Upper lobe of right lung (tissue), 1 donor: ENCODE measurements around the gene GUCA2A. TPM values are rescaled to one million over a fixed set of nuclear protein-coding genes. Genes with fewer than 3 reads are reported as not detected.

Experiments used
- ATAC-seq: fragments of 200-7000 bp; cut with Tn5 transposase; one replicate; pipeline ENCODE4 v1.9.1; 2020; ENCODE audit warnings: mild to moderate bottlenecking, moderate library complexity
- DNase-seq: peaks from one replicate; pipeline ENCODE4 v3.0.0-alpha.2; 2020
- H3K27ac ChIP-seq: fragments of 200-600 bp; one replicate; pipeline ENCODE4 v1.8.0; 2022
- H3K27me3 ChIP-seq: fragments of 200-600 bp; one replicate; pipeline ENCODE4 v1.8.0; 2022; ENCODE audit warnings: mild to moderate bottlenecking
- H3K36me3 ChIP-seq: fragments of 200-600 bp; one replicate; pipeline ENCODE4 v1.8.0; 2022
- H3K4me1 ChIP-seq: fragments of 200-600 bp; one replicate; pipeline ENCODE4 v1.8.0; 2022
- H3K4me3 ChIP-seq: fragments of 200-600 bp; one replicate; pipeline ENCODE4 v1.8.0; 2022; ENCODE audit warnings: mild to moderate bottlenecking
- H3K9me3 ChIP-seq: fragments of 200-600 bp; one replicate; pipeline ENCODE4 v1.8.0; 2022
- CTCF ChIP-seq: fragments of 200-600 bp; IDR thresholded peaks from one replicate; pipeline ENCODE4 v1.8.0; 2022; ENCODE audit warnings: antibody characterized with exemption
- intact Hi-C: fragments of 100-400 bp; cut with DNase I; formaldehyde crosslinking; loops from one replicate; pipeline ENCODE4 v1.11.0; 2022
- total RNA-seq: library from RNA; stranded (reverse); fragmentation: NEBNext Ultra II Directional; extraction: Animal tissue kit (Norgen Biotek cat#: 25700); gene quantifications from one replicate; pipeline ENCODE4 v1.2.1, GENCODE V29; 2021
- donor health status: DM: no; HTN: yes; CAD: no; lungs with severe emphysema.

GUCA2A gene
- total RNA-seq, 1 donor from 2014 or later = not detected

- no peak for TF ChIP-seq CTCF
- DNase-seq (no peak), ATAC-seq (no peak)
- no peaks in the 10 kb centered on the region for H3K4me1 ChIP-seq
- no peaks in the 10 kb centered on the region for H3K27me3 ChIP-seq
- H3K27ac ChIP-seq = no peak overlapping the region
- no peak overlapping the region for H3K4me3 ChIP-seq
- intact Hi-C loops = no loop called here
- no peaks in the 10 kb centered on the region for H3K36me3 ChIP-seq
- H3K9me3 ChIP-seq = no peaks in the 10 kb centered on the region
These were observed 41.6 kb upstream of the GUCA2A start for GRCh38 chr1:42206164-42206563.

- no peaks in the 10 kb centered on the region for H3K4me1 ChIP-seq
- no peak for DNase-seq
- ATAC-seq = no peak
- H3K36me3 ChIP-seq = peaks cover 3% of the 10 kb centered on the region
- intact Hi-C loops = no loop called here
- no peaks in the 10 kb centered on the region for H3K9me3 ChIP-seq
- H3K4me3 ChIP-seq = no peak overlapping the region
- no peak overlapping the region for H3K27ac ChIP-seq
- TF ChIP-seq CTCF = no peak
- no peaks in the 10 kb centered on the region for H3K27me3 ChIP-seq
These were observed 37.4 kb upstream of the GUCA2A start for GRCh38 chr1:42201986-42202385.

GRCh38 chr1:42198251-42198650, 33.7 kb upstream of the GUCA2A start:
- Histone ChIP-seq H3K4me3 (no peak overlapping the region), H3K27ac (no peak overlapping the region), H3K27me3 (no peaks in the 10 kb centered on the region), H3K36me3 (peaks cover 29% of the 10 kb centered on the region), H3K9me3 (no peaks in the 10 kb centered on the region), H3K4me1 (no peaks in the 10 kb centered on the region)
- TF ChIP-seq CTCF = no peak
- ATAC-seq = no peak
- intact Hi-C loops = no loop called here
- DNase-seq = no peak

- intact Hi-C loops = no loop called here
- no peak for ATAC-seq
These were observed 31.3 kb upstream of the GUCA2A start for GRCh38 chr1:42195841-42196240.

GRCh38 chr1:42192106-42192505, 27.6 kb upstream of the GUCA2A start:
- Histone ChIP-seq H3K4me1 (no peaks in the 10 kb centered on the region), H3K27ac (no peak overlapping the region), H3K36me3 (peaks cover 54% of the 10 kb centered on the region), H3K9me3 (no peaks in the 10 kb centered on the region), H3K4me3 (no peak overlapping the region), H3K27me3 (no peaks in the 10 kb centered on the region)
- TF ChIP-seq CTCF = no peak
- no peak for ATAC-seq
- intact Hi-C loops = no loop called here
- DNase-seq = no peak

More at GRCh38 chr1:42195841-42196240, 31.3 kb upstream of the GUCA2A start:
- no peak for TF ChIP-seq CTCF
- H3K27me3 ChIP-seq = no peaks in the 10 kb centered on the region
- H3K36me3 ChIP-seq = peaks cover 35% of the 10 kb centered on the region
- DNase-seq = no peak
- no peak overlapping the region for H3K4me3 ChIP-seq
- H3K4me1 ChIP-seq = no peaks in the 10 kb centered on the region
- H3K9me3 ChIP-seq = no peaks in the 10 kb centered on the region
- H3K27ac ChIP-seq = no peak overlapping the region

GRCh38 chr1:42191319-42191718, 26.8 kb upstream of the GUCA2A start:
- peaks cover 58% of the 10 kb centered on the region for H3K36me3 ChIP-seq
- no peaks in the 10 kb centered on the region for H3K9me3 ChIP-seq
- H3K4me3 ChIP-seq = no peak overlapping the region
- no peaks in the 10 kb centered on the region for H3K4me1 ChIP-seq
- DNase-seq = no peak
- intact Hi-C loops = no loop called here
- no peak for TF ChIP-seq CTCF
- H3K27me3 ChIP-seq = no peaks in the 10 kb centered on the region
- no peak for ATAC-seq
- no peak overlapping the region for H3K27ac ChIP-seq
